ENCODE measurements around the gene PIERCE2.
"Not testable (repeated sequence)": the region's sequence is repeated elsewhere in the genome, so short reads cannot be mapped to it uniquely, and the experiment has no call there.

The PIERCE2 gene

GRCh38 chr15:55389264-55389607 is 19.1 kb upstream of the PIERCE2 start:
- no peak for TF ChIP-seq Cebpa-rat (IDR thresholded peaks at IDR 0.05)
- no peak overlapping the region for H3K4me3 ChIP-seq

GRCh38 chr15:55394694-55395093 is 13.6 kb upstream of the PIERCE2 start:
- Histone ChIP-seq H3K27me3 (no peaks in the 10 kb centered on the region), H4K20me1 (no peaks in the 10 kb centered on the region), H3K4me1 (no peaks in the 10 kb centered on the region), H3K4me2 (no peak overlapping the region), H3K36me3 (peaks cover 26% of the 10 kb centered on the region), H3K4me3 (no peak overlapping the region), H3K9ac (no peak overlapping the region), H3K27ac (no peak overlapping the region), H3K9me3 (peaks cover 47% of the 10 kb centered on the region)
- no peak for TF ChIP-seq Cebpa-rat (IDR thresholded peaks at IDR 0.05)

More at GRCh38 chr15:55389264-55389607, 19.1 kb upstream of the PIERCE2 start:
- H3K27ac ChIP-seq: no peak overlapping the region
- H3K9ac ChIP-seq: no peak overlapping the region
- H4K20me1 ChIP-seq: no peaks in the 10 kb centered on the region
- H3K36me3 ChIP-seq: peaks cover 29% of the 10 kb centered on the region
- H3K4me1 ChIP-seq: no peaks in the 10 kb centered on the region
- H3K27me3 ChIP-seq: no peaks in the 10 kb centered on the region
- peaks cover 21% of the 10 kb centered on the region for H3K9me3 ChIP-seq
- no peak overlapping the region for H3K4me2 ChIP-seq

GRCh38 chr15:55398243-55398642 is 10.1 kb upstream of the PIERCE2 start:
- Histone ChIP-seq H3K4me3 (no peak overlapping the region), H3K4me1 (peaks cover 7% of the 10 kb centered on the region), H4K20me1 (no peaks in the 10 kb centered on the region), H3K27me3 (no peaks in the 10 kb centered on the region), H3K4me2 (no peak overlapping the region), H3K36me3 (peaks cover 27% of the 10 kb centered on the region), H3K9ac (no peak overlapping the region), H3K27ac (no peak overlapping the region), H3K9me3 (peaks cover 39% of the 10 kb centered on the region)
- TF ChIP-seq Cebpa-rat (IDR thresholded peaks at IDR 0.05): no peak

- Histone ChIP-seq H3K36me3 (peaks cover 17% of the 10 kb centered on the region; the same call in 1 of the 2 replicates), H3K4me1 (peaks cover 23% of the 10 kb centered on the region), H3K9me3 (peaks cover 21% of the 10 kb centered on the region)
- H3K27ac ChIP-seq, H3K9ac ChIP-seq, H4K20me1 ChIP-seq, H3K4me3 ChIP-seq, H3K4me2 ChIP-seq, H3K27me3 ChIP-seq: not testable (repeated sequence)
These were observed 8.2 kb upstream of the PIERCE2 start for GRCh38 chr15:55400050-55400449.

- H3K4me3 ChIP-seq: no peak overlapping the region
- peaks cover 17% of the 10 kb centered on the region; the same call in 1 of the 2 replicates for H3K36me3 ChIP-seq
- H3K27ac ChIP-seq: no peak overlapping the region
- no peak for TF ChIP-seq Cebpa-rat (IDR thresholded peaks at IDR 0.05)
- no peaks in the 10 kb centered on the region for H3K27me3 ChIP-seq
- no peak overlapping the region for H3K4me2 ChIP-seq
- H4K20me1 ChIP-seq: no peaks in the 10 kb centered on the region
- H3K9me3 ChIP-seq: peaks cover 11% of the 10 kb centered on the region
- H3K4me1 ChIP-seq: peaks cover 31% of the 10 kb centered on the region
- H3K9ac ChIP-seq: no peak overlapping the region
These were observed 6.5 kb upstream of the PIERCE2 start for GRCh38 chr15:55401786-55402246.

GRCh38 chr15:55402707-55403106 is 5.6 kb upstream of the PIERCE2 start:
- no peak overlapping the region for H3K9ac ChIP-seq
- no peaks in the 10 kb centered on the region for H4K20me1 ChIP-seq
- peaks cover 12% of the 10 kb centered on the region; the same call in 1 of the 2 replicates for H3K36me3 ChIP-seq
- peaks cover 38% of the 10 kb centered on the region for H3K4me1 ChIP-seq
- peaks cover 3% of the 10 kb centered on the region; the same call in 1 of the 2 replicates for H3K9me3 ChIP-seq
- peak overlapping the region; percentile 61 for H3K4me2 ChIP-seq
- no peak overlapping the region for H3K4me3 ChIP-seq
- peak overlapping the region; percentile 52; the same call in 1 of the 2 replicates for H3K27ac ChIP-seq
- TF ChIP-seq Cebpa-rat (IDR thresholded peaks at IDR 0.05): no peak
- H3K27me3 ChIP-seq: no peaks in the 10 kb centered on the region

GRCh38 chr15:55403531-55403930 is 4.8 kb upstream of the PIERCE2 start:
- TF ChIP-seq Cebpa-rat (IDR thresholded peaks at IDR 0.05): no peak
- Histone ChIP-seq H4K20me1 (no peaks in the 10 kb centered on the region), H3K27ac (peak overlapping the region; percentile 52), H3K9ac (0 out of 2 replicates have a peak overlapping the region, but pooled peaks have one; percentile 47), H3K27me3 (no peaks in the 10 kb centered on the region), H3K4me2 (peak overlapping the region; percentile 61), H3K9me3 (no peaks in the 10 kb centered on the region), H3K36me3 (peaks cover 7% of the 10 kb centered on the region; the same call in 1 of the 2 replicates), H3K4me1 (peaks cover 38% of the 10 kb centered on the region), H3K4me3 (no peak overlapping the region)

GRCh38 chr15:55407498-55408011 is 740 bp upstream of the PIERCE2 start:
- Histone ChIP-seq H4K20me1 (no peaks in the 10 kb centered on the region), H3K9me3 (no peaks in the 10 kb centered on the region), H3K4me1 (peaks cover 47% of the 10 kb centered on the region), H3K36me3 (no peaks in the 10 kb centered on the region), H3K4me3 (peak overlapping the region; percentile 76), H3K27ac (peak overlapping the region; percentile 78), H3K27me3 (no peaks in the 10 kb centered on the region), H3K4me2 (peak overlapping the region; percentile 87), H3K9ac (peak overlapping the region; percentile 79)
- TF ChIP-seq Cebpa-rat (IDR thresholded peaks at IDR 0.05): no peak

GRCh38 chr15:55408976-55409375 is 681 bp downstream of the PIERCE2 start:
- Histone ChIP-seq H3K4me1 (peaks cover 33% of the 10 kb centered on the region), H3K27ac (peak overlapping the region; percentile 59; the same call in 1 of the 2 replicates), H3K9ac (peak overlapping the region; percentile 63), H3K4me3 (peak overlapping the region; percentile 76), H3K4me2 (peak overlapping the region; percentile 87)
- not testable (repeated sequence) for H3K9me3 ChIP-seq, H4K20me1 ChIP-seq, H3K27me3 ChIP-seq, H3K36me3 ChIP-seq

GRCh38 chr15:55417678-55418077 is 9.4 kb downstream of the PIERCE2 start:
- H3K9ac ChIP-seq, H3K9me3 ChIP-seq, H3K36me3 ChIP-seq, H3K27ac ChIP-seq, H3K4me1 ChIP-seq, H3K4me2 ChIP-seq, H3K4me3 ChIP-seq, H3K27me3 ChIP-seq, H4K20me1 ChIP-seq: not testable (repeated sequence)
